Cortex of kidney (tissue), 1 donor: ENCODE results near the gene STARD7.
"Not testable (repeated sequence)": the region's sequence is repeated elsewhere in the genome, so short reads cannot be mapped to it uniquely, and the experiment has no call there.

Experiments
- DNase-seq: peaks from one replicate; lab custom pipeline; 2025; lab: John Stamatoyannopoulos, UW

STARD7 gene

DNA sequence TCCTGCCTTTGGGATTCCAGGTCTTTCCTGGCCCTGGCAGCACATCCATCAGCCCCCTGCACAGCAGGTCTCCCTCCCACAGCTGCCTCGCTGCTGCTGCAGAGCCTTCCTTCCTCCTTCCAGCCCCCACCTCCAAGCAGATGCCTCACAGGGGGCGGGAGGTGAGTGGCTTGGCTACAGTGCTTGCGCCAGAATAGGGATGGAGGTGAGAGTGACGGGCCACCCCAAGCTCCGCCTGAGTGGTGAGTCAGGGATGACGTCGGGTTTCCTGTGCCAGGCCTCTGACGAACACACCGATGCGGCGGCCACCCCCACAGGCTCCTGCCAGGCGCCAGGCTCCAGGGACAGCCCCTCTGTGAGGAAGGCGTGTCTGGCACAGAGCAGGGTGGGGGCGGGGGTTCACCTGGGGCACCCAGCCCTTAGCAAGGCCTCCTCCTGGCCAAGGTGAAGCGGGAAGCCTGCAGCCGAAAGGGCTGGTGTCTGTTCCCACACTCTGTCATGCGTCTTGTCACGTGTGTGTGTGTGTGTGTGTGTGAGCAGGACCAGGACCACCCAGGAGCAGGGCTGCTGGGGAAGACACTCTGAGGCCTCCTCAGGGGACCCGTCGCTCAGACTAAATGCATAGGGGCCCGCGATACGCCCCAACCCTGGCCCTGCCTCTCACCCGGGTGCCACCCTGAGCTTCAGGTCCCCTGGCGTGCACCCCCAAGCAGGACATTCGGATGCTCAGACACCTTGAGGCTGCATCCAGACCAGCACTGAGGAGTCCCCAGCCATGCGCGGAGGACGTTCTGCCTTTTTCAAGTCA, 60.0 kb downstream of the STARD7 start:
- DNase-seq: no peak

DNA sequence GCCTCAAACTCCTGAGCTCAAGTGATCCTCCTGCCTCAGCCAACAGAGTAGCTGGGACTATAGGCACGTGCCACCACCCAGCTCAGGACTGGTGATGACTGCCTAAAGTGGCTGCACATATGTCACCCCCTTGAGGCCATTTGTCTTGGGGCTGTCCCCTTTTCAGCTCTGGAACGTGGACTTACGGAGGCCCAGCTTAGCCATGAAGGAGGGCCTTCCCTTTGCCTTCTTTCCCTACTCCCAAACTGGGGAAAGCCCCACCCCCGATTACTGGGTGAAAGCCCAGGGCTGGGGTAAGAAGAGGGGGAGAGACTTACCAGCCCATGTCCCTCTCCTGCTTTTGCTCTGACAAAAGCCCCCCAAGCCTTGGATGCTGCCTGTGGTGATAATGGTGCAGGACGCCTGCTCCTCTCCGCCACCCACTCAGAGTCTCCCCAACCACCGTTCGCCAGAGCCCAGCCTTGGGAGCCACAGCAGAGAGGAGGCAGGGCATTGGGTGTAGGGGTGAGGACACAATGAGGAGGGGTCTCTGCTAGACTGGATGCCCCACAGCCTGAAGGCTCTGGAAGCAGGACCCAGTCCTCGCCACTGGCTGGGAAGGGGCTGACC, 60.9 kb downstream of the STARD7 start:
- DNase-seq: no peak

DNA sequence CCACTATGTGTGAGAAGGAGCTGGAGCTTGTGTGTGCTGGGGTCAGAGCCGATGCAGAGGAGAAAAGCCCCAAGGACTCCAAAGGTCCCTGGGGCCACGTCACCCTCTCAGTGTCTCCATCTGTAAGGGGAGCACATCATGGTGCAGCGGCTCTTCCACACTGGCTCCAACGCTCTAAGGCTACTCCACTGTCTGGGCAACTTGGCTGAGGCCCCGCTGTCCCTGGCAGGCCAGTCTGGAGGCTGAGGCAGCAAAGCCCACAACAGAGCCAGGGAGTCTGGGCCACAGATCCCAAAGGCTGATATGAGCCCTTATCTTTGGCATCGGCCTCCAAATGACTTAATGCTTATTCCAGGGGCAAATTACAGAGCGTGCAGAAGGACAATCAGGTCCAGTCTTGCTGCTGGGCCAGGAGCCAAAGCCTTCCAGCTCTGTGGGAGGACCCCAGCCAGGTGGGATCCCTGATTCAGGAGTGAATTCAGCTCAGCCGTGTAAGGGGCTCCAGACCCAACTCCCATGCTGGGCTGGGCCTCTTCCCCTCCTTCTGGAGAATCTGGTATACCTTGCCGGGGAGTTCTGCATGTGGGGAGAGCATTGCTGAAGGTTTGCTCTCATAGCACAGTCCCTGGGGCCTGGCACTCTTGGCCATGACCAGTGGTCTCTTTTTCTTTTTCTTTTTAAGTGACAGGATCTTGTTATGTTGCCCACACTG, 61.6 kb downstream of the STARD7 start:
- no peak for DNase-seq

DNA sequence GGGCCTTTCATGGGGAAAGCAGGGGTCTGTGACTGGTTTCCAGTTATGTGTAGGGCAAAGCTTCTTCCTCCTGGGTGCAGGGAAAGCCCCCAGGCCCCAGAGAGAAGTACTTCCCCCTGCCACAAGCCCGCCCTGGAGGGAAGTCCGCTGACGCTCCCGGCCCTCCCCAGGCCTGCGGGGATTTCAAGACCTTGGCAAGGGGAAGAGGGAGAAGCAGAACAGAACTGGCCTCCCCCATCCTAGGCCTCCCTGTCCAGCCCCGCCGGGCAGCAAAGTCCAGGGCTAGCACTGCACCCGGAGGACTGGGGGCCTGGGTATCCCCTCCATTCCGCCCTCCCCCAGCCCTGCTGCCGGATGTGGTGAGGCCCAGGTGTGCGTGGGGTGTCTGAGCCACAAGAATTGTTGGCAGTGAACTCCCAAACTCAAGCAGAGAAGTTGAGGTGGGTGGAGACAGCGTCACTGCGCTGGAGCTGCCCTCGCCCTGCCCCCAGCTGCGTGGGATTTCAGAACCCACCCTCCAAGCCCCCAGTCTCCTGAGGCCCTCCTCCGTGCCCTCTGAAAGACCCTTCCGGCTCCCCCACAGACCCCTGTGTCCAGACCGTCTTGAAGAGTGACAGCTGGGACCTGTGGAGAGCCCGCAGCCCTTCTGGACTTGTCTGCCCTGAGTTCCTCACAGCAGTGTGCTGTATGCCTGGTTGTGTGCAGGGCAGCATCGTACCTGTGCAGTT, 62.3 kb downstream of the STARD7 start:
- DNase-seq: no peak

DNA sequence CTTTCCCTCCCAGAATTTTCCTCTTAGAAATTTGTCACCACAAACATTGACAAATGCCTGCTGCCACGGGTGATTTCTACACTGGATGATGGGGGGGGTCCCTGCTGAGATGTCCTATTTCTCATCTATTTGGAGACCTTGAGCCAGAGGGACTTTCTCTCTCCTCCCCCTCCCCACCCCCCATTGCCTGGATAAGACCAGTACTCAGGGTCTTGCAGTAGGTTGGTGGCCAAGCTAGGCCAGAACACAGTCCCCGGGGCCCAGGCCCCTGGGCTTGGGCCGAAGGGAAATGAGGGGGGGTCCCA, 62.8 kb downstream of the STARD7 start:
- DNase-seq: no peak

DNA sequence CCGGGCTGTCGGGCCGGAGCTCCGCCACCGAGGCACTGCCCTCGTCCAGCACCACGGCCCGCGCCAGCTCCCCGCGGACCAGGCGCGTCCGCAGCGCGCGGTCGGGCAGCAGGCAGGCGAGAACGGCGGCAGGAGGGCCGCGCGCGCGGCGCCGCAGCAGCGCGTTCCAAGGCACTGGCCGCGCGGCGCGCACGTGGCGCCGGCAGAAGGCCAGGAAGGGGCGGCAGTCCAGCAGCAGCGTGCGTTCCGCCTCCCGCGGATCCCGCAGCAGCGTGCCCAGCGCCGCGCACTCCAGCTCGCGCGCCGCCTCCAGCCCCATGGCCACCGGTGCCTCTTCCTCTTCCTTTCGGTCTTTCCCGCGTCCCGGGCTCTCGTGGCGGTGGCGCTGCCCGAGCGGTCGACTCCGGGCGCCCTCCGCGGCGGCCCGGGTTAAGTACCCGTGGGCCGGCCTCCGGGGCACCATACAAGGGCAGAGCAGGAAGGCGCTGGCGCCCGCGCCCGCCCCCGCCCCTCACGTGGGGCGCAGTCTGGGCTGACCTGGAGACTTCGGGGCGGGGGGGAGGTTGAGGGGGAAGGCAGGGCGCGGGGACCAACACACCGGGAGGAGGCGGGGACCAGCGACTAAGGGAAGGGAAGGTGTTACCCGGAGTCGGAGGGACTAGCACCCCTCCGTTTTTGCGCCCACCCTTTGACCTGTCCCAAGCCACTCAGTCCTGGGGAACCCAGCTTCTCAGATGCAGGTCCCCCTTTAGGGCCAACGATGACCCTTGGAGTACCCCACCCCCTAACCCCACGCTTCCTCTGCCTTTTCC, 63.4 kb downstream of the STARD7 start, which contains the start of gene DUSP2:
Gene DUSP2 (minus strand): TSS at position 405 of the 812 bp plus-strand sequence. CDS start 86 bp downstream, at position 319.
- no peak for DNase-seq

DNA sequence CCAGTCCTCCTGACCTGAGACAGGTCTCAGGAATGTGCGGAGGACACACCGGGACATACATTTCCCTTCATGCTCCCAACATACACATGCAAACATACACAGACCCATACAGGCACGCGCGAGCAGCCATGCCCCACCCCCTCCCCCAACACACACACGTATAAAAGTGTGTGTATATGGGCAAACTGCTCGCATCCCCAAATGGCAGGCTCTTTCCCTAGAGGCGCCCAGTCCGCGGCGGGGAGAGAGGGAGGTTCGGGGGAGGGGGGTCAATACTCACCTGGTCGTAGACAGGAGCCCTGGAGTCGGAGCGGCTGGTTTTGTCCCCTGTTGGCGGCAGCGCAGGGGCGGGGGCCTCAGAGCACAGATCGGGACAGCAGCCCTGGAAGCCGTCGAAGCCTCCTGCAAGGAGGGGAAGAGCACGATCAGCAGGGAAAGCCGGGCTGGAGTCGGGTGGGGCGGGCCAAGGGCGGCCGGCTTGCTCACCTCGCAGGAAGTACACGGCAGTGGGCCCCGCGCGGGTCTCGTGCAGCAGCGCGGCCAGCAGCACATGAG, 64.1 kb downstream of the STARD7 start:
- no peak for DNase-seq

DNA sequence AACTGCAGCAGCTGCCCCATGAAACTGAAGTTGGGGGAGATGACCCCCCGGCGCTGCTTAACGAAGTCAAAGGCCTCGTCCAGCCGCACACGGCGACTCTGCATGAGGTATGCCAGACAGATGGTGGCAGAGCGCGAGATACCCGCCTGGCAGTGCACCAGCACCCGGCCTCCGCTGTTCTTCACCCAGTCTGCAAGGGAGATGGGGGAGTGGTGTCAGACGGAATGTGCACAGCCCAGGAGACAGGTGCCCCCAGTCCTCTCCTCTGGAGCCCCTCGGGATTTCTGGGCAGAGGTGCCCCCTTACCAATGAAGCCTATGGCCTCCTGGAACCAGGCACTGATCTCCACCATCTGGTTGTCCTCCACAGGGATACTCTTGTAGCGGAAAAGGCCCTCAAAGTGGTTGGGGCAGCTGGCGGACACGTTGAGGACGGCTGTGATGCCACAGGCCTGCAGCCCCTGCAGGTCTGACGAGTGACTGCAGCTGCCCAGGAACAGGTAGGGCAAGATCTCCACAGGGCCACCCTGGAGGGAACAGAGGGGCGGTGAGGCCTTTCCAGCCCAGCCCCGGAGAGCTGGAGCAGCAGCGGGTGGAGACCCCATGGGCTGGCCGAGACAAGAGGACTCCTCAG, 64.7 kb downstream of the STARD7 start:
- no peak for DNase-seq

DNA sequence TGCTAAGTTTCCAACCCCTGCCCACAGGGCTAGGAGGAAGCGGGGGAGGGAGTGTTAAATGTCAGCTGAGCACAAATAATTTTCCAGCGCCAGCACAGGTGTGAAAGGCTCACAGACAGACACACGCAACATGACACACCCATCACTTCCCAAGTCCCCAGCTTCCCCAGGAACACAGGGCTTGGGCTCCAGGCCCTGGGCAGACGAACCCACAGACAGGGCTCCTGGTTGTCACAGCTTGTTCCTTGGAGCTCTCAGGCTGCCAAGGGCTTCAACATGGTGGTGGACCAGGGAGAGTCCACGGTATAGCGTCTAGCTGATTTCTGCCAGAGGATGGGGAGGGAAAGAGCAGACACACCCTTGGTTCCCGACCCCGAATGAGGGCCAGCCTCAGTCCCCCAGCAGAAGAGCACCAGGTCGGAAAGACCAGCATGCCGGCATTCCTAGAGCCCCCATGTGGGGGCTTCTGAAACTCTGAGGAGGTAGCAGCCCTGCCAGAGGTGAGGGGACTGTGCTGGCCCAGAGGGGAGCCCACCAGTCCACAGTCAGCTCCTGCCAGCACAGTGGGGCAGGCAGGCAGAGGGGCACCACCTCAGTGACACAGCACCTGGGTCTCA, 65.3 kb downstream of the STARD7 start:
- DNase-seq: no peak

DNA sequence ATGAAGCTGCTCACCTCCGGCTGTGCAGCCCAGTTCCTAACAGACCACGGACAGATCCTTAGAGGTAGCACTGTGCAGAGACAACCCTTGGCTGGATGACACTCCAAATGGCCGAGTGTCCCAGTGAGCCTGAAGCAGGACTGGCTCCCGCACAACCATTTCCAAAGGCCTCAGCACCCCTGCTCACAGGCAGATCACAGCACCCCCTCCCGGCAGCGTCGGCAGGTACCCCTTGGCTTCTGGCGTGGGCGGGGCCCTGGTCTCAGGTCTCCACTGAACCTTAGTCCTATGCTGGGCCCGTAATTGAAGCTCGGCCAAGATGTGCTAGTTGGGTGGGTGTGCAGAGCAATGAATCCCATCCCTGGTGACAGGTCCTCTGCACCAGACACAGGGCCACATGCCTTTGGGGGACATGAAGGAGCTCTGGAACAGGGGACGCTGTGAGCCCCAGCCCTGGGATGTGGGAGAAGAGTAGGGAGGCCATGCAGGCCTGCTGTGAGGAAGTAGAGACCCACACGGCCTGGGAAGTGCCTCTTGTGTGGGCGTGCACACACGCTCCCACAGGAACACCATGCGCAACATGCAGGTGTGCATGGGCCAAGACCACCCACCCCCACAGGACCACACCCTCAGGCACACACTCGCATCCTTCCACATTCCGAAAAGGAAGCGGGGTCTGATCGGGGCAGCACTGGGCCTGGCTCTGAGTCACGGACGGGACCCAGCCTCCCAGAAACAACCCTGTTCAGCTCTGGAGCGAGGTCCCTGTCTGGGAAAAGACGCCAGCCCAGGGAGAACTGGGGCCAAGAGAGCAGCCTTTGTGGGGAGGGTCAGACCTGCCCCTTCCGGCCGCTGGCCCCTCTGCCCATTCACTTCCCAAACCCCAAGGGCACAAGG, 66.2 kb downstream of the STARD7 start:
- no peak for DNase-seq

DNA sequence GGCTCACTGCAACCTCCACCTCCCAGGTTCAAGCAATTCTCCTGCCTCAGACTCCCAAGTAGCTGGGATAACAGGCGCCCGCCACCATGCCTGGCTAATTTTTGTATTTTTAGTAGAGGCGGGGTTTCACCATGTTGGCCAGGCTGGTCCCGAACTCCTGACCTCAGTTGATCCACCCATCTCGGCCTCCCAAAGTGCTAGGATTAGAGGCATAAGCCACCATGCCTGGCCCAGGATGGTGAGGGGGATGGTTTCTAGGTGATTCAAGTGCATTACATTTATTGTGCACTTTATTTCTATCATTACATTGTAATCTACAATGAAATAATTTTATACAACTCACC, 67.0 kb downstream of the STARD7 start:
- not testable (repeated sequence) for DNase-seq

DNA sequence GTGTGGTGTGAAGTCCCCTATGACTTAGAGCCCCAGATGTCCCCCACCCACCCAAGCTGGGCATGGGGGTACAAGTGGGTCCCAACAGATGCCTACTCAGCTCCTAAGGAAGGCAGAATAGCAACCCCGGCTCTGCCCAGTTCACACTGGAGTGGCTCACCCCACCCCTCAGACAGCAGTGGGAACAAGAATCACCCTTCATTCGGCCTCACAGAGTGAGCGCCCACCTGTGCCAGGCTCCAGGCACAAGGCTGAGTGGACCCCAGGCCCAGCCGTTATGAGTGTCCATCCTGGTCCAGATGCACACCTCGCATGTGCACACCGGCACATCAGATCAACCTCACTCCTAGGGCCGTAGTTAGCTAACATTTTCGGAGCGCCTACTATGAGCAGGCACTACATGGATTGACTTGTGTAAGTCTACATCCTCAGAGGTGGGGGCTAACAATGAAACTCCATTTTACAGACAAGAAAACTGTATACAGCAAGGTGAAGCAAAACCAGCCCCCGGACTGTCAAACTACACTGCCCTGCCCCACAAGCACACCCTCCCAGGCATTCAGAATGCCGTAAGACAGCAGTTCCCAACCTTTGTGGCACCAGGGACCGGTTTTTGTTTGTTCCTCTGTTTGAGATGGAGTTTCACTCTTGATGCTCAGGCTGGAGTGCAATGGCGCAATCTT, 67.5 kb downstream of the STARD7 start:
- no peak for DNase-seq

DNA sequence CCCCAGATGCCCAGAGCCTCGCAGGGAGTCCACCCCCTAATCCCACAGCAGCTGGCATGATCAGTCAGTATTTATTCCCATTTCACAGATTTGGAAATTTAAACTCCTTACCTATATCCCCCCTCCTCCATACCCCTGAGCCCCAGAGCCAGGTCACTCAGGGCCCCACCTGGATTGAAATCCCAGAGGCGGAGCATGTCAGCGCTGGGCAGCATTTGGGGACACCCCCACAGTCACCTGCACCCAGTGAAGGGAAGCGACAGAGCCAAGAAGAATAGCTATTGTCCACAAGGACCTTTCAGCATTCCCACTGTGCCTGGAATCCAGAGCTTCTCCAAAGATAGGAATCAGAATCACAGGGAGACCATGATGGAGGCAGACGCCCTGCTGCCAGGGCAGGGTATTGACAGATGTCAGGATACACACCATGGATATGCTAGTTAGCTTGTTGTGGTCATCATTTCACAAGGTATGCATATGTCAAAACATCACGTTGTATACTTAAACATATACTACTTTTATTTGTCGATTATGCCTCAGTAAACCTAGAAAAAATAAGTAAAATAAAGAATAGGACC, 69.4 kb downstream of the STARD7 start:
- no peak for DNase-seq

DNA sequence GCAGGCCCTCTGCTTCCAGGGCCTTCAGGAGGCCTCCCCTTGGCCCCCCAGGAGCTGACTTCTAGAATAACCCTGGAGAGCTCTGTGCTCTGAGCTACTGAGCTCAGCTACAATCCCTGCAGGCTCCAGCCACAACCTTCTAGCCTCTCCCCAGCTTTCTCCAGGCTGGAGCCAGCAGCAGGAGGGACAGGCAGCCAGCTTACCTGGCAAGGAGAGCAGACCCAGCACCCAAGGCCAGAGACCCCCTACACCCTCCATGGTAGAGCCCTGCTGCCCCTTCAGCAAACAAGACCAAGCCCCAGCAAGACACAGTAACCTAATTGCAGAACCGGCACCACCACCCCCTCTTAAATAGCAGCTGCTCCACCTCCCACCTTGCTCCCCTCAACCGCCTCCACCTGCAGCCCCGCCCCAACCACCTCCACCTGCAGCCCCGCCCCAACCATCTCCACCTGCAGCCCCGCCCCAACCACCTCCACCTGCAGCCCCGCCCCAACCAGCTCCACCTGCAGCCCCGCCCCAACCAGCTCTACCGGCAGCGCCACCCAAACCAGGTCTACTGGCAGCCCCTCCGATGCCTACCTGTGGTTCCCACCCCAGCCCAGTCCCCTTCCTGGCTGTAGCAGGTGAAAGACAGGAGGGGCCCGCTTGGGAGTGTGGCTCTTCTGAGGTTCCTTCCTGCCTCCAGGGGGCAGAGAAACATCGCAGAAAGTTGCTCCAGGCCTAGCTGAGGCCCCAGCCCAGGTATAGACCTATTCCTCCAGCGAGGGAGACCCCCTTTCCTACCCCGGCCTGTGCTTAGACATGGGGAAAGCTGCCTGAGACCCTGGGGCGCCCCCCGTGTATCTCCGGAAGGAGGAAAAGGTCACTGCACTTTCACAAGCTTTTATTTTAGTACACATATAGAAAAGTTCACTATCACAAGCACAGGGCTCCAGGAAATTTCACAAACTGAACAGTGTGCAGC, 70.2 kb downstream of the STARD7 start, which contains the start of gene ASTL:
Gene ASTL (minus strand): TSS at position 324 of the 967 bp plus-strand sequence. CDS start 66 bp downstream, at position 258.
- DNase-seq: no peak

DNA sequence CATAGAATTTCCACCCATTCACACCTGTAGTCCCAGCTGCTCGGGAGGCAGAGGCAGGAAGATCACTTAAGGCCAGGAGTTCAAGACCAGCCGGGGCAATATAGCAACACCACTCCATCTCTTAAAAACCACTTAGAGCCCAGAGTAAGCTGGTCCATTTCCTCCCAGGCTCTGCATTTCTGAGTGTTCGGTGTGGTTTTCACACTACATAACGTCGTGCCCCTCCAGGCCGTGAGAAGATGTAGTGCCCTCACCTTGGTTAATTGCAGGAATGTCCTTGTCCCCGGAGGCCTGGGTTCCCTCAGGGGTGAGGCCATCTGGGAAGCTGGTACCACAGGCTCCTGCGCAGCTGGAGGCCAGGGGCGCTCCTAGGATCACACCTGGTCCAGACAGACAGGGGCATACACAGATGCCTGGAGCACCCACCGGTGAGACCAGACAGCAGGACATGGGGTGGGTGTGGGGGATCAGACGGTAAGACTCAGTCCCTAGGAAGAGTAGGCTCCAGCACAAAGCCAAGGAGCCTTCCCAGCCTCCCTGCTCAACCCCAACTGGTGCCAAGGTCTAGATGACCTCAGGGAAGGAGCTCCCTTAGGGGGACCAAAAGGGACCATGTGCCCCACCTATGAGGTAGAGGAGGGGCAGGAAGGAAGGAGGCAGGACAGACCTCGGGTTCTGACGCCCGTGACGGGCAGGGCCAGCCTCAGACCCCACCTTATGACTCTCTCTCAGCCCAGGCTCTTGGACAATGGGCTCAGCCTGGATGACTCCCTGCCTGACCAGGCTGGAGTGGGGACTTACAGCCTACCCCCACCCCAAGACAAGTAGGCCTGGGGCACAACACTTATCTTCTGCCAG, 71.1 kb downstream of the STARD7 start:
- no peak for DNase-seq

DNA sequence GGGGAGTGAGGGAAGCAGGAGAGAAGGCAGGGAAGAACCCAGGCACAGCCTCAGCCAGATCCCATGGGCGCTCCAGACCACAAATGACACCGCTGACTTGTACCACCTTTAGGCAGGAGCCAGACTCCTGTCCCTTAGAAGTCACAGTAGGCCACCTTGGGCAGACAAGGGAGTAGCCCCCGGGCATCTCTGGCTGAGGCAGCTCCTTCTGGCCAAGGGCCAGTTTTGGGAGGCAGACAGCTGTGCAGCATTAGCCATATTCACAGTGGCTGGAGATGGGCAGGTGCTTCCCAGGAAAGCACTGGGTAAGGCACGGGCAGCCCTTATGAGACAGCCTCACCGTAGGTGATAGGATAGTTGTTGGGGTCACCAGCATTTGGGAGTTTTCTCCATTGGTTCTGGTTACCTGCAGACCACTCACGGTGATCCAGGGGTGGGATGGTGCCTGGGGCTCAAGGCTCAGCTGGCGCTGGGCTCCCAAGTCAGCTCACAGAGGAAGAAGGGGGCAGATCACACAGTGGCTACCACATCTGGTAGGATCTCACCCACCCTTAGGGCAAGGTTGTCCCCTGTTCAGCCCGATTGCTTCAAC, 72.4 kb downstream of the STARD7 start:
- DNase-seq: no peak
